ENCODE data around the gene SPIRE2. TPM values are rescaled to one million over a fixed set of nuclear protein-coding genes. Genes with fewer than 3 reads are reported as not detected.

Gene SPIRE2
- total RNA-seq, 1 donor from 2014 or later = 1.7 TPM

GRCh38 chr16:89893642-89894548 lies 65.6 kb downstream of the SPIRE2 start:
- DNase-seq (ENCODE audit: low spot score) = no peak

DNA sequence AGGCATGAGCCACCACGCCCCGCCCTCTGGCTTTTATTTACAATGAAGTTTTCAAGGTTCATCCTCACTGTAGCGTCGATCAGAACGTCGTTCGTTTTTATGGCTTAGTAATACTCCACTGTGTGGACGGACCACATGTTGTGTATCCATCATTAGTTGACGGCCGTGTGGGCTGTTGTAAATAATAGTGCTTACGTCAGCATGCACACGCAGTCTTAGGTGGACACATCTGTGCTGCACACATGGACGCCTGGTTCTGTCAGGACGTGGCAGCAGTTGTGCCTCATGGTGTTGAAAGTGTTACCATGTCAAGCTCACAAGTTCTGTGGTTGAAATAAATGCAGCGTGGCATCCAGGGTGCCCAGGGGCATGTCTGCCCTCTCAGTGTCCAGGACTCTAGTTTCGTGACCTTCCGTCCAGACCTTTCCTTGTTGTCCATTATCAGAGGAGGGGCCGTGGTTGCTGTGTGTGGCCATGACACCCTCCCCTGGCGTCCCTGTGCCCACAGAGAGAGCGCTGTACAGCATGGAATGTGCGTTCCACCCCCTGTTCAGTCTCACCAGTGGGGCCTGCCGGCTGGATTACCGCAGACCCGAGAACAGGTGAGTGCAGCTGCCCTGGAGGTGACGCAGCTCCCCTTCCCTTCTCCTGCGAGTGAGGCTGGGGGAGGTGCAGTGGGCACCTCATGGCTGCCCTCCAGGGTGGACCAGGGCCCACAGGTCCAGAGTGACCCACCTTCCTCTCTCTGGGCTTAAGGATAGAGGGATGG lies 67.4 kb downstream of the SPIRE2 start:
- no peak for DNase-seq (ENCODE audit: low spot score)

DNA sequence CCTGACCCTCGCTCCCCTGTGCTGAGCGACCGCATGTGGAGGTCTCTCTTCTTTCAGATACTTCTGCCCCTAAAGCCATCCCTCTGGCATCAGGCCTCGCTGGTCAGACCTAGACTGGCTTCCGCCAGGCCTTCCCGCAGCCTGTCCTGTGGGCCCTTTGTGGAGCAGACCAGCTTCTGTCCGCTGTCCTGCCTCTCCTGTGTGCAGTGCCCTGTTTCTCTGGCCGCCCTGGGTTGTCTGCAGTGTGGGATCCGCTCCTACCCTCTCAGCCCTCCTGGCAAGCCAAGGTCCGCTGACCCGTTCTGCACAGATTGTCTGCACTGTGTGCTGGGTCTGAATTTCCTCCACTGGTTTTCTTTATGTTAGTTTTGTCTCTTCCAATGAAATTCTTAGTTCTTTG lies 68.9 kb downstream of the SPIRE2 start:
- no peak for DNase-seq (ENCODE audit: low spot score)

GRCh38 chr16:89898201-89898967 lies 70.1 kb downstream of the SPIRE2 start:
- no peak for DNase-seq (ENCODE audit: low spot score)

GRCh38 chr16:89899879-89900481 lies 71.7 kb downstream of the SPIRE2 start:
- DNase-seq (ENCODE audit: low spot score) = no peak

DNA sequence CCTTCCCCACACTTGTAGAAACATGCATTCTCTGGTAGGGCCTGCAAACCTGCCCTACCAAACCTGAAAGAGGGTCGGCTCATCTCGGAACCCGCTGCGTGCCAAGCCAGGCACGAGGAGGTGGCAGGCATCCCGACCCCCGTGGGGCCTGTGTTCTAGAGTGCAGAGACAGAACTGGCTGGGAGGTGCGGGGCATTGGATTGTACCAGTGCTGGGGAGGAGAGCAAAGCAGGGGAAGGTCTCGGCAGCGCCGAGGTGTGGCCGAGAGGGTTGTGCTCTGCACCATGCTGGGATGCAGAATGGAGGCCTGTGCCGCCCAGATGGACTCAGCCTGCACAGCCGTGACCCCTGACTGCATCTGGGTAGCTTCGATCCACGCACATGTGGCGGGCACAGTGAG lies 72.6 kb downstream of the SPIRE2 start:
- DNase-seq (ENCODE audit: low spot score) = no peak

DNA sequence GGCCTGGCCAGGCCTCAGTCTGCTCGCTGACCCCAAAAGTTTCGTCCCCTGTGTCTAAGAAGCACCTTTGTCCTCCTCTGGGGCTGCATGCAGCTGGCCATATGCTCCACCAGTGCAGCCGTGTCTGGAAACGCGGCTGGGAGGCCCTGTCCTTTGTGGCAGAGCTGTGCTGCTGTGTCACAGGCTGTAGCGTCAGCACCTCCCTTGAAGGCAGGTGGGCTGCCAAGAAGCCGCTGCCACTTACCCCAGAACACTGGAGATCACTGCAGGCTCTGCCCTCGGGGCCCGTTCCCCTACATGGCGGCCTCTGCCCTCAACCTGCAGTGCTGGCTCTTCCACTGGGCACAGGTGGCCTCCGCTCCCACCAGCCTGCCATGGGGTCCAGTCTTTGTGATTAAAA lies 74.7 kb downstream of the SPIRE2 start:
- no peak for DNase-seq (ENCODE audit: low spot score)

DNA sequence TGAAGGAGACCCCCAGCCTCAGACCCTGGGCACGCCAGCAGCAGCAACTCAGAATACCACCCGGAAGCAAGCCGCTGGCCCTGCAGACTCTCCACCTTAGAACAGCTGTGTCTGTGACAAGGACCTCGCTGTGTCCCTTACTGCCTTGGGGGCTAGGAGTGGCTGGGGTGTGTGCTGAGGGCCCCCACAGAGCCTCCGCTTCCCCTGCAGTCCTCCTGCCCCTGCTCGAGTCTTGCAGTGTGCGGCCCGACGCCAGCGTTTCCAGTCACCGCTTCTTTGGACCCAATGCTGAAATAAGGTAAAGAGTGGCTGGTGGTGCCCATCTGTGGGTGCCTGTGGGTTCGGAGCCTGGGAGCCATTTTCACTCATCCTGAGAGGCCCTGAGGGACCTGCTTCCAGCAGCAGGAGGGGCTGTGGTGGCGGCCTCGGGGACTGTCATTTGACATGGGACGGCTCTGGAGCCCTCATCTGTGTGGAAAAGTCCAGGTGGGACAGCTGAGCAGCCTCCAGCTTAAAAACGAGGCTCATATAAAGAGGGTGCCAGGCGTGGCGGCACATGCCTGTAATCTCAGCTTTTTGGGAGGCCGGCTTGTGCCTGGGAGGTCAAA lies 75.7 kb downstream of the SPIRE2 start:
- no peak for DNase-seq (ENCODE audit: low spot score)

DNA sequence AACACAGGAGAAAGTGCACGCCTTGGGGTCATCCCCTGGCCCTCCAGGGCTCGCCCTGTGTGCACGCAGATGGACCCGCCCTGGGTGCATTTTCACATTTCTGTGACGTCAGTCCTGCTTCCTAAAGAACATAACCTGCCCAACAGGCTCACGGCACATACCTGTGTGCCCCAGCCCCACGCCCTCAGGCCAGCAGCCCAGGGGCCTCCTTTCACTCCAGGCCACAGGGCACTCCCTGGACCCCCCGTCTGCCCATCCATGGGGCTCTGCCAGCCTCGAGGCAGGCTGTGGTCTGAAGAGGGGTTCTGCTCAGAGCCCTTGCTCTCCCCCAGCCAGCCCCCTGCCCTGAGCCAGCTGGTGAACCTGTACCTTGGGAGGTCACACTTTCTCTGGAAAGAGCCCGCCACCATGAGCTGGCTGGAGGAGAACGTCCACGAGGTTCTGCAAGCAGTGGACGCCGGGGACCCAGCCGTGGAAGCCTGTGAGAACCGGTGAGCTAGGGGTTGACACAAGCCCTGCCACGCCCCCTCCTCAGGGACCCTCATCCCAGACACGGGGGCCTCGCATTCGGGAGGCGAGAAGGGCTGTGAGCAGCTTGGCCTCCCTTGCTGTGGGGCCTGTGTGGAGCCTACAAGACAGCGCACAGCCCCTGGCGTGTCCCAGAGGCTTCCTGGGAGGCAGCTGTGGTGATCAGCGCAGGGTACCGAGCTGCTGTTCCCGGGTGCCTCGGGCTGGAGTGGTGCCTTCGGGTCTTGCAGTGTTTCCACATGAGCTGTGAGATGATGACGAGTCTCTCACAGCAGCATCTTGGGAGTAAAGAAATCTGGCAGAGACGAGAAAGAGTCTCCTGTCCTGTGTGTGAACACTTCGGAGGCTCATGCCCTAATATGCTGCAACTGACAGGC lies 76.6 kb downstream of the SPIRE2 start:
- no peak for DNase-seq (ENCODE audit: low spot score)

GRCh38 chr16:89905511-89906139 lies 77.3 kb downstream of the SPIRE2 start:
- DNase-seq (ENCODE audit: low spot score) = no peak

GRCh38 chr16:89906140-89907025 lies 78.1 kb downstream of the SPIRE2 start:
- no peak for DNase-seq (ENCODE audit: low spot score)

GRCh38 chr16:89907055-89907814 lies 79.0 kb downstream of the SPIRE2 start:
- DNase-seq (ENCODE audit: low spot score) = no peak

DNA sequence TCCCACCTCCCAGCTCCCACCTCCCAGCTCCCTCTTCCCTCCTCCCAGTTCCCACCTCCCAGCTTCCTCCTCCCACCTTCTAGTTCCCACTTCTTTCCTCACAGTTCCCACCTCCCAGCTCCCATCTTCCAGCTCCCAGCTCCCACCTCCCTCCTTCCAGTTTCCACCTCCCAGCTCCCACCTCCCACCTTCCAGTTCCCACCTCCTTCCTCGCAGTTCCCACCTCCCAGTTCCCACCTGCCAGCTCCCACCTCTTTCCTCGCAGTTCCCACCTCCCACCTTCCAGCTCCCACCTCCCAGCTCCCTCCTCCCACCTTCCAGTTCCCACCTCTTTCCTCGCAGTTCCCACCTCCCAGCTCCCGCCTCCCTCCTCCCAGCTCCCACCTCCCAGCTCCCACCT lies 80.0 kb downstream of the SPIRE2 start:
- no peak for DNase-seq (ENCODE audit: low spot score)

GRCh38 chr16:89909777-89910716 lies 81.8 kb downstream of the SPIRE2 start:
- peak; percentile 94 for DNase-seq (ENCODE audit: low spot score)

GRCh38 chr16:89910717-89911354 lies 82.6 kb downstream of the SPIRE2 start:
- DNase-seq (ENCODE audit: low spot score) = no peak

GRCh38 chr16:89911375-89911774 lies 83.1 kb downstream of the SPIRE2 start:
- DNase-seq (ENCODE audit: low spot score) = no peak
